ENCODE measurements around the gene GUCY2F.

DNA sequence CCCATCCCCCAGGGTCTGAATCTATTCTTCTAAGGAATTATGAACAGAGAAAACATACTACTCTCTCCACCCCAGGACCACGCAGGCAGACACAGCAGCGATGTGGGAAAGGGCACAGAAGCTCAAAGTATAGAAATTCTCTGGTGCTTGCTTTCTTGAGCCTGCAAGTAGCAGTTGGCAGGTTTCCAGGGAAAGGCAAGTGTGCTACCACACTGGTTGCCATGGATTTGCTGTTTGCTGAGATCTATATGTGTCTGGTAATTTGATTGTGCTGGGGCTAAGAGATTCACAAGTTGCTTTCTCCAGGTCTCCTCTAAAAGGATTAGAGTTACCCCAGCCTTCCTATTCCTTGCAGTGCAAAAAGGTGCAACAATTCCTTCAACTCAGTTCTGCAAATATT, 83.1 kb downstream of the GUCY2F start:
- TF ChIP-seq, protein P1, sequence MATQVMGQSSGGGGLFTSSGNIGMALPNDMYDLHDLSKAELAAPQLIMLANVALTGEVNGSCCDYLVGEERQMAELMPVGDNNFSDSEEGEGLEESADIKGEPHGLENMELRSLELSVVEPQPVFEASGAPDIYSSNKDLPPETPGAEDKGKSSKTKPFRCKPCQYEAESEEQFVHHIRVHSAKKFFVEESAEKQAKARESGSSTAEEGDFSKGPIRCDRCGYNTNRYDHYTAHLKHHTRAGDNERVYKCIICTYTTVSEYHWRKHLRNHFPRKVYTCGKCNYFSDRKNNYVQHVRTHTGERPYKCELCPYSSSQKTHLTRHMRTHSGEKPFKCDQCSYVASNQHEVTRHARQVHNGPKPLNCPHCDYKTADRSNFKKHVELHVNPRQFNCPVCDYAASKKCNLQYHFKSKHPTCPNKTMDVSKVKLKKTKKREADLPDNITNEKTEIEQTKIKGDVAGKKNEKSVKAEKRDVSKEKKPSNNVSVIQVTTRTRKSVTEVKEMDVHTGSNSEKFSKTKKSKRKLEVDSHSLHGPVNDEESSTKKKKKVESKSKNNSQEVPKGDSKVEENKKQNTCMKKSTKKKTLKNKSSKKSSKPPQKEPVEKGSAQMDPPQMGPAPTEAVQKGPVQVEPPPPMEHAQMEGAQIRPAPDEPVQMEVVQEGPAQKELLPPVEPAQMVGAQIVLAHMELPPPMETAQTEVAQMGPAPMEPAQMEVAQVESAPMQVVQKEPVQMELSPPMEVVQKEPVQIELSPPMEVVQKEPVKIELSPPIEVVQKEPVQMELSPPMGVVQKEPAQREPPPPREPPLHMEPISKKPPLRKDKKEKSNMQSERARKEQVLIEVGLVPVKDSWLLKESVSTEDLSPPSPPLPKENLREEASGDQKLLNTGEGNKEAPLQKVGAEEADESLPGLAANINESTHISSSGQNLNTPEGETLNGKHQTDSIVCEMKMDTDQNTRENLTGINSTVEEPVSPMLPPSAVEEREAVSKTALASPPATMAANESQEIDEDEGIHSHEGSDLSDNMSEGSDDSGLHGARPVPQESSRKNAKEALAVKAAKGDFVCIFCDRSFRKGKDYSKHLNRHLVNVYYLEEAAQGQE (IDR thresholded peaks at IDR 0.05; ENCODE audit: insufficient read depth in 1 of 2, low read depth in 2 of 2, low read length in 2 of 2), result no peak
- no peak for TF ChIP-seq TAF1 (IDR thresholded peaks at IDR 0.05; ENCODE audit: borderline replicate concordance, insufficient read depth, low read length)
- TF ChIP-seq FOXP2 (optimal IDR thresholded peaks at IDR 0.05; ENCODE audit: borderline replicate concordance, extremely low read depth, extremely low read length, insufficient read depth), result no peak
- no peak for TF ChIP-seq SIN3A (IDR thresholded peaks at IDR 0.05; ENCODE audit: borderline replicate concordance, insufficient read depth, low read length)
